CD14-positive monocyte (primary cell): ENCODE results near the gene NEK2. TPM values are rescaled to one million over a fixed set of nuclear protein-coding genes. Genes with fewer than 3 reads are reported as not detected.

ENCODE experiments used
- DNase-seq, 3 donors: peaks; one replicate each; pipeline ENCODE4 v3.0.0-alpha.2; 2011 to 2022
- H2AFZ ChIP-seq: 2 replicates; pipeline ENCODE4 v1.6.0; 2012; ENCODE audit warnings: mild to moderate bottlenecking, low read depth, low read length, inconsistent platforms; ENCODE audit not compliant: insufficient read depth, poor library complexity, severe bottlenecking
- H3K27ac ChIP-seq, 2 donors: 1 replicate in 1 of 2; 2 replicates in 1 of 2; pipeline ENCODE4 v1.5.1; 2012 to 2013; ENCODE audit warnings: low read length in 2 of 2, control low read depth in 1 of 2, inconsistent platforms in 1 of 2, low read depth in 1 of 2, mild to moderate bottlenecking in 1 of 2
- H3K27me3 ChIP-seq, 2 donors: one replicate each; pipeline versions ENCODE4 v1.6.0 to v1.6.1; 2011 to 2013; ENCODE audit warnings: low read length in 2 of 2; ENCODE audit not compliant: control insufficient read depth in 2 of 2, insufficient read depth in 2 of 2
- H3K36me3 ChIP-seq, 2 donors: replicated peaks in 1 of 2; 1 replicate in 1 of 2; 2 replicates in 1 of 2; pipeline versions ENCODE4 v1.5.1 to v1.6.1; 2012 to 2013; ENCODE audit warnings: low read length in 2 of 2, control low read depth in 1 of 2, inconsistent platforms in 1 of 2, mild to moderate bottlenecking in 1 of 2; ENCODE audit not compliant: insufficient read depth in 2 of 2, control insufficient read depth in 1 of 2
- H3K4me1 ChIP-seq, 2 donors: 1 replicate in 1 of 2; 2 replicates in 1 of 2; pipeline versions ENCODE4 v1.5.1 to v1.6.1; 2012 to 2013; ENCODE audit warnings: low read length in 2 of 2, control low read depth in 1 of 2, inconsistent platforms in 1 of 2, mild to moderate bottlenecking in 1 of 2, moderate library complexity in 1 of 2; ENCODE audit not compliant: insufficient read depth in 2 of 2, control insufficient read depth in 1 of 2
- H3K4me2 ChIP-seq: replicated peaks from 2 replicates; pipeline ENCODE3; 2012; ENCODE audit warnings: low read length, moderate library complexity, mild to moderate bottlenecking; ENCODE audit not compliant: poor library complexity, severe bottlenecking; ENCODE audit errors: extremely low read depth
- H3K4me3 ChIP-seq, 3 experiments: fragments of 200-600 bp in 1 of 3; sonication (generic) in 1 of 3; replicated peaks in 1 of 3; 1 replicate in 2 of 3; 2 replicates in 1 of 3; pipeline ENCODE4 v1.5.1; 2011 to 2013; ENCODE audit warnings: low read length in 3 of 3, mild to moderate bottlenecking in 3 of 3, control low read depth in 2 of 3, low read depth in 2 of 3, inconsistent platforms in 1 of 3, moderate library complexity in 1 of 3
- H3K79me2 ChIP-seq: 2 replicates; pipeline ENCODE4 v1.6.0; 2012; ENCODE audit warnings: mild to moderate bottlenecking, control low read depth, inconsistent platforms, low read length, moderate library complexity; ENCODE audit not compliant: insufficient read depth
- H3K9ac ChIP-seq: 2 replicates; pipeline ENCODE4 v1.6.0; 2017; ENCODE audit warnings: low read length, mild to moderate bottlenecking; ENCODE audit not compliant: insufficient read depth, poor library complexity, severe bottlenecking
- H3K9me3 ChIP-seq, 2 donors: replicated peaks in 1 of 2; 1 replicate in 1 of 2; 2 replicates in 1 of 2; pipeline versions ENCODE4 v1.5.1 to v1.6.1; 2012 to 2013; ENCODE audit warnings: low read length in 2 of 2, control low read depth in 1 of 2; ENCODE audit not compliant: control insufficient read depth in 1 of 2, insufficient read depth in 1 of 2
- H4K20me1 ChIP-seq: 2 replicates; pipeline ENCODE4 v1.6.0; 2012; ENCODE audit warnings: mild to moderate bottlenecking, low read length, control low read depth, moderate library complexity; ENCODE audit not compliant: insufficient read depth
- H3K27ac Mint-ChIP-seq, 7 donors: one replicate each; pipeline ENCODE4 v1.8.0; 2020; ENCODE audit warnings: mild to moderate bottlenecking in 7 of 7, mixed read lengths in 7 of 7, moderate library complexity in 6 of 7, inconsistent platforms in 2 of 7
- H3K27me3 Mint-ChIP-seq, 3 donors: one replicate each; pipeline ENCODE4 v1.8.0; 2021 to 2022; ENCODE audit warnings: low read depth in 3 of 3, mild to moderate bottlenecking in 3 of 3, mixed read lengths in 3 of 3, moderate library complexity in 3 of 3, inconsistent platforms in 1 of 3
- H3K36me3 Mint-ChIP-seq, 2 donors: one replicate each; pipeline ENCODE4 v1.8.0; 2020; ENCODE audit warnings: mixed read lengths in 2 of 2, inconsistent platforms in 1 of 2, mild to moderate bottlenecking in 1 of 2
- H3K4me1 Mint-ChIP-seq: one replicate; pipeline ENCODE4 v1.8.0; 2020; ENCODE audit warnings: mild to moderate bottlenecking, mixed read lengths
- H3K4me3 Mint-ChIP-seq, 2 donors: one replicate each; pipeline ENCODE4 v1.8.0; 2020; ENCODE audit warnings: mild to moderate bottlenecking in 2 of 2, mixed read lengths in 2 of 2, moderate library complexity in 1 of 2
- H3K9me3 Mint-ChIP-seq, 7 donors: one replicate each; pipeline ENCODE4 v1.8.0; 2020 to 2022; ENCODE audit warnings: mixed read lengths in 7 of 7, mild to moderate bottlenecking in 6 of 7, moderate library complexity in 6 of 7, inconsistent platforms in 2 of 7
- WGBS: methylation state at CpG from one replicate; pipeline ENCODE4 v1.1.5; 2013; ENCODE audit warnings: missing lambda C conversion rate; ENCODE audit not compliant: insufficient coverage; 5-methylcytosine and 5-hydroxymethylcytosine counted together
- intact Hi-C, 2 donors: fragments of 100-400 bp; cut with micrococcal nuclease; formaldehyde crosslinking; loops; one replicate each; pipeline versions ENCODE4 v1.15.0 to v1.15.1; 2023
- polyA plus RNA-seq, 3 donors: library from polyadenylated mRNA; depleted of rRNA in 1 of 3; unstranded in 2 of 3; stranded (reverse) in 1 of 3; fragments of 300-500 nt in 2 of 3; fragments of >200 nt in 1 of 3; fragmentation: Illumina TruSeq in 2 of 3; gene quantifications; 1 replicate in 2 of 3; 2 replicates in 1 of 3; pipeline ENCODE4 v1.2.3, GENCODE V29; 2012 to 2021
- TF ChIP-seq, protein P1 (sequence below): fragments of 200-600 bp; IDR thresholded peaks from one replicate; pipeline ENCODE4 v1.8.0; 2022; ENCODE audit warnings: antibody characterized with exemption, mild to moderate bottlenecking

The NEK2 gene
- polyA plus RNA-seq, 3 donors: not detected

DNA sequence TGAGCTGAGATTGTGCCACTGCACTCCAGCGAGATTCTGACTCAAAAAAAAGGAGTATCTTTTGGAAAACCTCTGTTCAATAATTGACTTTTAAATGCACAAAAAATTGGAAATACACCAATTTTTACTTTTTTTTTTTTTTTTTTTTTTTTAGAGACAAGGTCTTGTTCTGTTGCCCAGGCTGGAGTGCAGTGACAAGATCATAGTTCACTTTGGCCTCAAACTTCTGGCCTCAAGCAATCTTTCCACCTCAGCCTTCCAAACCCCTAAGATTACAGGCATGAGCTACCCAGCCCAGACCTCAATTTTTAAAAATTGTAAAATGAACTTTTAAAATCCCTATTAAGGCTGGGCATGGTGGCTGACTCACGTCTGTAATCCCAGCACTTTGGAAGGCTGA, 30.8 kb downstream of the NEK2 start:
- H3K27ac ChIP-seq: no peak overlapping the region
- no peaks in the 10 kb centered on the region for H4K20me1 ChIP-seq
- H3K27ac Mint-ChIP-seq: no peak overlapping the region
- H3K27me3 Mint-ChIP-seq: peaks cover 0 to 4% (median 3%) of the 10 kb centered on the region in 3 donors
- intact Hi-C loops: no loop called here
- no peaks in the 10 kb centered on the region for H3K27me3 ChIP-seq
- no peaks in the 10 kb centered on the region for H3K4me1 ChIP-seq
- no peaks in the 10 kb centered on the region for H3K9me3 ChIP-seq
- no peak overlapping the region for H3K4me3 ChIP-seq
- no peak overlapping the region for H3K9ac ChIP-seq
- no peaks in the 10 kb centered on the region for H3K9me3 Mint-ChIP-seq
- peaks cover 7% of the 10 kb centered on the region for H3K4me1 Mint-ChIP-seq
- no peak overlapping the region for H3K4me2 ChIP-seq
- WGBS: 100% methylated on average over 1 of the region's 2 CpGs
- H3K4me3 Mint-ChIP-seq: no peak overlapping the region
- DNase-seq: no peak
- TF ChIP-seq, protein P1, sequence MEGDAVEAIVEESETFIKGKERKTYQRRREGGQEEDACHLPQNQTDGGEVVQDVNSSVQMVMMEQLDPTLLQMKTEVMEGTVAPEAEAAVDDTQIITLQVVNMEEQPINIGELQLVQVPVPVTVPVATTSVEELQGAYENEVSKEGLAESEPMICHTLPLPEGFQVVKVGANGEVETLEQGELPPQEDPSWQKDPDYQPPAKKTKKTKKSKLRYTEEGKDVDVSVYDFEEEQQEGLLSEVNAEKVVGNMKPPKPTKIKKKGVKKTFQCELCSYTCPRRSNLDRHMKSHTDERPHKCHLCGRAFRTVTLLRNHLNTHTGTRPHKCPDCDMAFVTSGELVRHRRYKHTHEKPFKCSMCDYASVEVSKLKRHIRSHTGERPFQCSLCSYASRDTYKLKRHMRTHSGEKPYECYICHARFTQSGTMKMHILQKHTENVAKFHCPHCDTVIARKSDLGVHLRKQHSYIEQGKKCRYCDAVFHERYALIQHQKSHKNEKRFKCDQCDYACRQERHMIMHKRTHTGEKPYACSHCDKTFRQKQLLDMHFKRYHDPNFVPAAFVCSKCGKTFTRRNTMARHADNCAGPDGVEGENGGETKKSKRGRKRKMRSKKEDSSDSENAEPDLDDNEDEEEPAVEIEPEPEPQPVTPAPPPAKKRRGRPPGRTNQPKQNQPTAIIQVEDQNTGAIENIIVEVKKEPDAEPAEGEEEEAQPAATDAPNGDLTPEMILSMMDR: no peak
- H2AFZ ChIP-seq: no peak overlapping the region
- H3K79me2 ChIP-seq: no peaks in the 10 kb centered on the region
- H3K36me3 Mint-ChIP-seq: no peaks in the 10 kb centered on the region
- no peaks in the 10 kb centered on the region for H3K36me3 ChIP-seq

DNA sequence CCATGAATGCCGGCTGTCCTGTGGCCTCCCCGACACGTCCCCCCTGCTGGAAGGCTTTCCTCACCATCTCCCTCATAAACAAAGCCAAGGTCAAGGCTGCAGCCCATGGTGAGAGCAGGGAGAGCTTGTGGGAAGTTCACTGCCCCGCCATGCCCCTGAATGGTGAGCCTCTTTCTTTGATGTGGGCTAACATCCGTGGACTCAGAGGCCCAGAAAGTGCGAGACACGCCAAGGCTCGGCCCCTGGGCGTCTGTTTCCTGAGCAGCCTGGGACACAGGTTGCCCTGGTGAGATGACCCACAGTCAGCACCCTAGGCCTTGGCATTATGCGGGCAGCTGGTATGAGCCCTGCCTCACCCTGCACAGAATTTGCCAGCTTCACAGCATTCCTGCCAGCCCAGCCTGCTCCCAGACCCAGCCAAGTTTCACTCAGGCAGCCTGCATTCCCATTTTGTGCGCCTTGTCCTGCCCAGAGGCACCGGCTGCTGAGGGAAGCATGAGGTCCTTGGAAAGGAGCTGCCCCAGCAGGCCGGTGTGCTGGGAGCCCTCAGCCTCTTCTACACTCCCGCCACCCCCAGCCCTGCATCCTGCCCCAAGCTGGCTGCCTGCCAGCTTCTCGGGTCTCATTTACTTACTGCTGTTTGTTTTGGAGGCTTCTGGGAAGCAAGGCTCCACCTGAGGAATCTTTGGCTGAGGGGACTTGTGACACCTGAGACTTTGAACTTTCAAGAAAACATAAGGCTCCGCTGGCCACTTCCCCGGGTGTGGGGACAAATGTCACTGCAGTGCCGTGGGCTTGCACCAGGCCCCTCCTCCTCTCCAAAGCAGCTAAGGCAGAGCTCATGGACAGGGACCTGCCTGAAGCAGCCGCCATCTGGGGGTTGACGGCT, 31.9 kb downstream of the NEK2 start:
- no peak overlapping the region for H3K4me3 ChIP-seq
- no peaks in the 10 kb centered on the region for H3K9me3 ChIP-seq
- H3K27me3 ChIP-seq: no peaks in the 10 kb centered on the region
- Mint-ChIP-seq H3K4me3 (no peak overlapping the region), H3K36me3 (no peaks in the 10 kb centered on the region), H3K9me3 (no peaks in the 10 kb centered on the region), H3K27ac (peak overlapping the region in 1 of 7 donors; percentile 40), H3K27me3 (peaks cover 0 to 3% (median 1%) of the 10 kb centered on the region in 3 donors), H3K4me1 (peaks cover 7% of the 10 kb centered on the region)
- no peaks in the 10 kb centered on the region for H4K20me1 ChIP-seq
- H3K79me2 ChIP-seq: no peaks in the 10 kb centered on the region
- H3K4me2 ChIP-seq: no peak overlapping the region
- TF ChIP-seq, protein P1: no peak
- no peak overlapping the region for H3K27ac ChIP-seq
- H3K9ac ChIP-seq: no peak overlapping the region
- intact Hi-C loops: no loop called here
- H3K4me1 ChIP-seq: no peaks in the 10 kb centered on the region
- DNase-seq: no peak
- H2AFZ ChIP-seq: peak overlapping the region; percentile 2
- 51% methylated on average over 13 of the region's 20 CpGs for WGBS
- H3K36me3 ChIP-seq: no peaks in the 10 kb centered on the region
